ENCODE data around the gene NMRK1.

GRCh38 chr9:75102177-75102790 is 14.3 kb upstream of the NMRK1 start:
- TF ChIP-seq CTCF (IDR thresholded peaks at IDR 0.05) (no peak), POLR2A (IDR thresholded peaks at IDR 0.05) (no peak), EP300 (IDR thresholded peaks at IDR 0.05) (no peak)
